Liver (tissue), 3 donors: Measurements from ENCODE around the gene ACVR2A.

Experiments
- CTCF ChIP-seq: fragments of 150-350 bp; IDR thresholded peaks from 2 replicates; pipeline ENCODE4 v1.5.1; 2017; ENCODE audit warnings: improper control_type of control experiment, low read depth, low read length; ENCODE audit not compliant: missing input control
- GABPA ChIP-seq, 2 donors: IDR thresholded peaks in 1 of 2; conservative IDR thresholded peaks in 1 of 2; 2 replicates each; pipeline ENCODE4 v1.6.1; 2016; ENCODE audit warnings: antibody characterized with exemption in 2 of 2, mild to moderate bottlenecking in 1 of 2, moderate library complexity in 1 of 2
- JUND ChIP-seq, 2 donors: IDR thresholded peaks; 2 replicates each; pipeline ENCODE4 v1.6.1; 2016; ENCODE audit warnings: antibody characterized with exemption in 2 of 2
- SP1 ChIP-seq: IDR thresholded peaks from 2 replicates; pipeline ENCODE4 v1.6.1; 2018; ENCODE audit warnings: antibody characterized with exemption, mild to moderate bottlenecking
- TAF1 ChIP-seq: conservative IDR thresholded peaks from 2 replicates; pipeline ENCODE4 v1.6.1; 2016; ENCODE audit warnings: antibody characterized with exemption, mild to moderate bottlenecking
- ZBTB33 ChIP-seq: IDR thresholded peaks from 2 replicates; pipeline ENCODE4 v1.6.1; 2016; ENCODE audit warnings: antibody characterized with exemption
- donor health status: healthy.
- donor health status: healthy.

- TF ChIP-seq CTCF = no peak
- no peak for TF ChIP-seq SP1
- TF ChIP-seq ZBTB33 = no peak
- no peak for TF ChIP-seq GABPA (IDR thresholded peaks at IDR 0.05 in 1 of 2, conservative IDR thresholded peaks at IDR 0.05 in 1 of 2)
- TF ChIP-seq TAF1 = no peak
- no peak for TF ChIP-seq JUND (IDR thresholded peaks at IDR 0.05)
Observed at GRCh38 chr2:147863835-147864234, 19.0 kb downstream of the ACVR2A start.
